HG03558 (cell line): Measurements from ENCODE around the gene HOXD10.

Source experiments
- ATAC-seq: cut with Tn5 transposase; IDR thresholded peaks from one replicate; pipeline ENCODE4 v1.9.1; 2021; ENCODE audit warnings: moderate number of reproducible peaks; ENCODE audit not compliant: unreplicated experiment; ENCODE audit errors: extremely low read depth

Gene HOXD10

DNA sequence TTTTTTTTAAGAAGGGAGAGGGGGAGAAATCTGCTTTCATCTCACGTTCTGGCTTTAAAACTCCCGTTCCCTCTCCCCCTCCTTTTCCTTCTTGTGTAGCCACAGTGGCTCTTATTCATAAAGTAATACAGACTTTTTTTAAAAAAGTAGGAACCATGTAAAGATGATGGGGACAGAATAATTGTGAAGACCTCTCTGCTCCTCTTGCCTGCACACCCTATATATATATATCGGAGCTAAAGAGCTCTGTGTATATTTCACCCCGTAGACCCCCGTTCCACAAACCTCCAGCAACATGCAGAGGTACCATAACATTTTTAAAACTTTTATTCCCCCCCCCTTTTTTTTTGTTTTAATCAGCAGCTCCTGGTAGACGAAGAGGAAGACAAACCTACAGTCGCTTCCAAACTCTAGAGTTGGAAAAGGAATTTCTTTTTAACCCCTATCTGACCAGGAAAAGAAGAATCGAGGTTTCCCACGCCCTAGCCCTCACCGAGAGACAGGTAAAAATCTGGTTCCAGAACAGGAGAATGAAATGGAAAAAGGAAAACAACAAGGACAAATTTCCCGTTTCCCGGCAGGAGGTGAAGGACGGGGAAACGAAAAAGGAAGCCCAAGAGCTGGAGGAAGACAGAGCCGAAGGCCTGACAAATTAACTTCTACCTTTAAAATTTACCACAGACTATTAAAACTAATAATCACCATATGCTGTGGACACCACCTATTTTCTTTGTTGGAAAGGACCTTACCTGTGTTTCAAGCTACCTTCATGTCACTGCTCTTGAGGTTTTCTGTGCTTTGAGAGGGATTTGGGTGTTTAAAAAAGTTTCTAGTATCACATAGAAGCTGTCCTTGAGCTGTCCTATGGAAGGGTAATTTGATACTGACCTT is 14.6 kb downstream of the HOXD10 start:
- ATAC-seq, result no peak

DNA sequence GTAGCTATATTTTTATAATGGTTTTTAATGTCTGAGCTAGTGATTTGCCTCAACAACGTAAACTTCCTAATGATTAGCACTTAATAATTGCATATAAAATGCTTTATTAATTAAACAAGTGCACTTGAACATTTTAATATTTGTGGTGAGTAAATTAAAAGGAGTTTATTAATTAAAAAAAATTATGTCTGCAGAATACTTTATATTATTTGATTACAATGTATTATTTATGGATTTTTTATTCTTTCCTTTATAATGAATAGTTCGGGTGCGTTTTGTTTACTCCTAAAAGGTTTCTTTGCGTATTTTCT is 15.2 kb downstream of the HOXD10 start:
- ATAC-seq, result no peak

DNA sequence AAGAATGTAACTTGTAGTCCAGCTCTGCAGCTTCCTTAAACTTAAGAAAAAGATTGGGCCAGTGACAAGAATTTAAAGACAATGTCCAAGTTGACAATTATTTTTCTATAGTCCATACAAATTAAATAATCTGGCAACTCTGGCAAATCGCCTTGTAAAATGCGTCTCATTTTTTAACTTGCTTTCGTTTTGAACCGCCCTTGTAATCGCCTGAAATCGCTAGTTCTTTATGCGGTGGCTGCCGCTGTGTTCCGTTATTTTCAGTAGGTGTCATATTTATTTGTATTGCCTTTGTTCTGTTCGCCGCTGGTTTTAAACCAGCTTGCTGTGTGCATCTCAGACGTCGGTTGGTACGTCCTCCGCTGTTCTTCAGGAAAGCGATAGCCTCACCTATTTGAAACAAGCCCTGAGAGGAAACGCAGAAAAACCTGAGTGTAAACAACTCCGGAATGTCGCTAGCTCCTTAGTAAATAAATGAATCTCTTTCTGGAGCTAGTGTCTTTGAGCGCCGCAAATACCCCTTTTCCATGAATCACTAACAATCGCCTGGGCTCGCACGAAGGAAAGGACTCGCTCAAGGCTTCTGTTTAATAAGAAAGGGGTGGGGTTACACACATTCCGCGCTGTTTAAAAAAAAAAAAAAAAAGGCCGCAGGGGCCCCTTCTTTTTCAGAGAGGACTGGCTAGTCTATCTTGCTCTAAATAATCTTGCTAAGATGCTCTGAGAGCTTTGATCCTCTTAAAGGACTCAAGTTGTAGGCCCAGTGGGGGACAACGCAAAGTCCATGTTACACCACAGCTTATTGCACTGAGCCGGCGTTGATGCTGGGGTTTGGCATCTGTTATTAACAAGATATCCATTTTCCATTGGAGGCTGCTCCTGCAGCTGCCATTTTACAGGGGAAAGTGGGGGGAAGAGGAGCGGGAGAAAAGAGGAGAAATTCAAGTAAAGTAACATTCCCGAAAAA is 15.9 kb downstream of the HOXD10 start:
- no peak for ATAC-seq

DNA sequence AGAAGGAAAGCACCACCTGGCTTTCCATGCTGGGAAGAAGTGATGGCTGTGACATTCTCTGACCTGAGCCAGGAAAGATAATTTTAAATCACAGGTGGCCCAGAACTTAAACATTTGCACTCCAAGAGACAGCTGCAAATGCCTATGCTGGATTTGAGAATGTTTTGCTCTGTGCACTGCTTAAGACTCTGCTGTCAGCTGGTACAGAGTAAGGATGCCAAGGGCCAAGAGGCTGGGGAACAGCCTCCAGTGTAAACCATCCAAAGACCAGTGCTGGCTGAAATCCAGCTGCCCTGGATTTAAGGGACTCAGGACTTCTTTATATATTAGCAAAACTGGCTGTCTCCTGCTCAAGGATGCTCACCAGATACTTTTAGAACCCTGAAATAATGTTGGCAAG is 16.8 kb downstream of the HOXD10 start:
- ATAC-seq, result no peak

DNA sequence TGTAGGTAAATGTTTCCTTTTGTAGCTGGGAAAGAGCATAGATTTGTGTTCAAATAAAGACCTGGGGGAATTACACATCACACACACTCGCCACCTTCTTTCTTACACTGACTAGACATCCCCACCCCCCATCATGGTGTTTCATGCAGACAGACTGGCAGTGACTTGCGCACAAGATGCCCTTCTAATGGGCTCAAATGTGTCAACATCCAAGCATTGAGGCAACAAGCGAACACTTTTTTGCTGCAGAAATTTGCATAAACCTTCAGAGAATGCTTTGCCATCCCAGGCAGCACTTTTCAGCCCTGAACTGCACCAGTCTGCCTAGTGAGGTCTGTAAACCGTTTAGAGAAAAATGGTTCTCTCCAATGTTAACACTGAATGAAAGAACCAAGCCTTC is 17.5 kb downstream of the HOXD10 start:
- no peak for ATAC-seq

DNA sequence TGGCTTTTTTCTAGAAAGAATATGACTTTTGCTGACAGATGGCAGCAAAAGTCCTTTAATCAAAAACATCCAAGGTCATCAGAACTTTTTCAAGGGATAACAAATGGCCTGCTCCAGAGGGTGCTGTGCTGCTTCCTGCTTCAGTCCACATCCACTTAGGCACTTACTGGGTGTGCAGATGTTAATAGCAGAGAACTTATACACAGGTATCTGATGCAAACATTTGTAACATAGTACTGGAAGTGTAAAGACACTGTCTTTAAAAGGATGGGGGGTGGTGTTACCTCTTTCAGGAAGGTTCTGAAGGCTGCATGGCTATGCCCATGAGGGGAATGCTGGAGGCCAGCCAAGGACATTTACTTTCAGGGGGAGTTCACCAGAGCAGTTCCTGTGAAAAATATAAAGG is 18.5 kb downstream of the HOXD10 start:
- ATAC-seq, result no peak

DNA sequence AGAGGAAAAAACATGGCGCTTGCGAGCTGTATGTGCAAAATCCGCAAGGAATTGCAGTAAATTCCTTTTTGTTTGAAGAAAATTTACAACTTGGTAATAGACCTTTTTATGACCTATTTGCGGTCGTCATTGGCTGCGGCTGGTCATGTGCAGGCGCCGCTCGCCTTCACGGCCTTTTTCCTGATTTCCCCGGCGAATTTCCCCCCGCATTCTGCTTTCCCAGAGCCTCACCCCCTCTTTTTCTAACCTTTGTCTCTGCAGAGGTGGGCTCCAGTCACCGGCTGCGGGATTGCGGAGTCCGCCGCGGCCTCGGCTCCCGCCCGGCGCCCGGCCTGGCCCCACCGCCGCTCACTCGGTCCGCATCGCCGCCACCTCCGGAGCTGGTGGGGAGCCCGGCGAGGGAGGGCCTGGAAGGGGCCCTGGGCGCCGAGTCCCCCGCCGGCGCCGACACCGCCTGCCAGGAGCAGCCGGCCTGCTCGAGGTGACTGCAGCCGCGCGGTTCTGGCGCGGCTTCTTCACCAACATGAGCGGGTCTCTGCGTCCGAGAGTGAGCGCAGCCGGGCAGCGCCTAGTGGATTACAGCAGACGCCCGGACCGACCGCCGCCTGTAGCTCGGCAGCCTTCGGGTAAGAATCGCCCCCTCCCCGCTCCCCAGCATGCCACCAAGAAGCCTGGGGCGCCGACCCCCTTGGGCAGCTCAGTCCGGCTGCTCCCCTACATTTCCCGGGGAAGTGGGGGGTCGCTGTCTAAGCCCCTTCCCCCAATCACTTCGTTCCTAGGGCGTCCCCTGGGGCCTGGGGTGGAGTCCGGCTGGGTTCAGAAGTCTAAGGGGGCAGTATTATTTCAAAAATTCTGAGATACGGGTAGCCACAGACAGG is 20.0 kb downstream of the HOXD10 start:
- ATAC-seq, result no peak

DNA sequence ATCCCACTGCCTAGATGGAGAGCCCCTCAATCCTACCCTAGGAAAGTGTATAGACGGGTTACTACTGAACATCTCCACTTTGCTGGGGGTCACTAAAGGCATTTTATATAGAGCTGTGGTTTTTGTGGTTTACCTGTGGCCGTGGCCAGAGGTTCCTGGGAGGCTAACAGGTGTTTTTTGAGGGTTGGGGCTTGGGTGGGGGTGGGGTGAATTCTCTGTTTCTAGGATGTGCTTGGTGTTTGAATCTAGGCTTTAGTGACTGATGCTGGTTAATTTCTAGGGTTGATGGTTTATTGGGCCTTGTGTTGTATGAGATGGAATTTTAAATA is 20.6 kb downstream of the HOXD10 start:
- no peak for ATAC-seq

DNA sequence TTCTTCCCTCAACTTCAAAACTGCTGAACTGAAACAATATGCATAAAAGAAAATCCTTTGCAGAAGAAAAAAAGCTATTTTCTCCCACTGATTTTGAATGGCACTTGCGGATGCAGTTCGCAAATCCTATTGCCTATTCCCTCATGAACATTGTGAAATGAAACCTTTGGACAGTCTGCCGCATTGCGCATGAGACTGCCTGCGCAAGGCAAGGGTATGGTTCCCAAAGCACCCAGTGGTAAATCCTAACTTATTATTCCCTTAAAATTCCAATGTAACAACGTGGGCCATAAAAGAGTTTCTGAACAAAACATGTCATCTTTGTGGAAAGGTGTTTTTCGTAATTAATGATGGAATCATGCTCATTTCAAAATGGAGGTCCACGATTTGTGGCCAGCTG is 21.3 kb downstream of the HOXD10 start:
- ATAC-seq, result no peak

DNA sequence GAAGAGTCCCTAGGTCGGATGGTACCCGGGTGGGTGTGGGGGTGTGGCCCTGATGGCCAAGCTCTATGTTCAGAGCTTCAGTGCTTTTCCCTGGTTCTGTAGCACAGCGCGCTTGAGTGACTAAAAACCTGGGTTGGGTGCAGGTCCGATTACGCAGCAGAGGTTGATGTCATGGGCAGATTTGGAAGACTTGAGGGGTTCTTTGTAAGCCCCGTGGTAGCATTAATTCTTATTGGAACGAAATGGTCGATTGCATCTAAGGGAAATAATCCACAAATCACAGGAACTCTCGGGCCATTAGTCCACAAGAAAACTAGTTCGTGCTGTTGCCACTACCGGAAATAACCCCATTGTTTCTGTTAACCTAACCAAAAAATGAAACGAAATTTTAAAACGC is 21.9 kb downstream of the HOXD10 start:
- ATAC-seq, result no peak

DNA sequence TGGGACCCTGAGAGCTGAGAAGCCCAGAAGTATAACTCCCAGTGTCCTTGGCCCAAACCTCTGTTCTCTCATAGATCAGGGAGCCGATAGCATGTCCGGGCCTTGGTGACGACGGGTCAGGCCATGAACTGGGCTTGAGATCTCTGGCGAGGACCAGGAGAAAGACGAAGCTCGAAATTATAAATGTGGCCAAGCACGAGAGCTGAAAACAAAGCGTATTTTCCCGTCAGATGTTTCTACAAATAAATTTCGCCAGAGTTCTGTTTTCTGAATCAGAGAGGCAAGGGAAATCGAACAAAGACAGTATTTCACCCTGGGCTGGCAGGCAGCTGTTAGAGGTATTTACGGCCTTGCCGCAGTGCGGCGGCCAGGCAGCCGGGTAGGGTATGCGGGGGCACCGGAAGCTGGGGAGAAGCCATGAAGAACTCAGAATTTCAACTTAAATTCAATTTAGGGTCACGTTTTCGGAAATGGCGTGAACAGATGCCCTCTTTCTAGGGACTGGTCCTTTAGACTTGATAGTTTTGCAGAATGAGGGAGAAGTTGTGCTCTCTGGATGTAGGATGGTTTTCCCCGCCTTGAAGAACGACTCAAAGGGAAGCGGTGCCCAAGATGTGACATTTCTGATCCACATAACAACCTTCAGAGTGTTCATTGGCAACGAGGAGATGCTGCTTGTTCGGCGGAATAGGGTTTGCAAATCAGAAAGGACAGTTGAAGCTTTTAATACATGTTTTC is 22.5 kb downstream of the HOXD10 start:
- no peak for ATAC-seq

DNA sequence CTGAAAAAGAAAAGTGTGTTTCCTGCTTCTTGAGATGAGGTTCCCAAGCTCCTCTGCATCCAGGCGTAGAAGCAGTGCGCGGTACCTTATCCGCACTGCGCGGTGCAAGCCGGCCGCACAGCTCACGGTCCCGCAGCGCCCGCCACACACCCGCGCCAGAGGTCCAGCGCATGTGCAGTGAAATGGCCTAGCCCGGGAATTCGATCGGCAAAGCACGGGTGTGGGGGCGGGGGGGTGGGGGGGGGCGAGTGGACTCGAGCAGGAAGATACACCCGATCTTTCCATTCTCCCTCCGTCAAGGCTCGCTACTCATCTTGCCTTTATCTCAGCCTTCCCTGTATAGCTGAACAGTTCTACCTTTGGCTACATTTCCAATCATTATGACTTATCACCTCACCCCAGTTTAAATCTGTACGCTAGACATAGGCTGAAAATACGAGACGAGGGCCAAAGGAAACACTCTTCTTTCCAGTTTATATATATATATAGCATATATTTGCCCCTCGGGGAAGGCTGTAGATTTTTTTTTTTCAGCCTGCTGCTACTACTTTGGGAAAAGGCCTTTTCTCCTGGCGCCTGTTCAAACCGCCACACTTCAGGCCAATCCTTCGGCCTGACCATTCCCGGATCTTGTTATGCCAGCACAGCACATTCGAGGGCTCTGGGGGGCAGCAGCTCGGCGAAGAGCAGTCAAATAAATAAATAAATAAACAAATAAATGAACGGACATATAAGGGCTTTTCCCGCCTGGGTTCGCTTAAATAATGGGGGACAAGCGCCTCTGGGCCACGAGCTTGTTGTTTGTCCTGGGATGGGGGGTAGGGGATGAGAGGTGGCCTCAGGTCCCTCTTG is 23.3 kb downstream of the HOXD10 start:
- no peak for ATAC-seq

DNA sequence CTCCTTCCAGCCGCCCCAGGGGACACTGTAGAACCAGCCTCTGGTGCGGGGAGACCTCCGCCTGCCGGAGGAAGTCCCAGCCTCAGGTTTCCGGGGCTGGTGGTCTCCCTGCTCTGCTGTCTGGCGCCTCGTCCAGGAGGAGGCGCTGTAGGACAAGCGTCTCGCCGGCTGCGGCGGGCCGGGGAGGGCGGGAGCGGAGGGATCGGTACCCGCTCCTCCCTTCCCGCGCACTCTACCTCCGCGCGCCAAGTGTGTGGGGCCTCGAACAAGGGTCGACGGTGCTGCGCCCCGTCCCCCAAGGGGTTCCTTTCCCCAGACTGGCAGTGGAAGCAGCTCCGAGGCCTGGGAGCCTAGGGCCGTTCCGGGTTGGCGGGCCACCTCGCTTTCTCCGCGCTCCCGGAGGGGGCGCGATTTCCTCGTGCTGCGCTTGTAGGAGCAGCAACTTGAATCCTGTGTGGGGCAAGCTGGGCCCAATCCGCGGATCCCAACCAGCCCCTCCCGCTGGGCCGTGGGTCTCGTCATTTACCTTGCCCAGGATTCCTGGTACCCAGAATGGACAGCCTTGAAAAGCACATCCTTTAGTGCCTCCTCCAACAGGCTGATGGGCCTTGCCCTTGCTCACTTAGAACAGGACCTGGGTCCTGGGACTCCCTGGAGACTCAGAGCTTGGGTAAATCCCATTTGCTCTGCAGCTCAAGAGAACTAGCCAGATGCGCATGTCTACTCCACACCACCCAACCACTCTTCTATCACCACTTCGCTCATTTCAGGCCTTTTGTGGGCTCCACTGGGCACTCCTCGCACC is 24.1 kb downstream of the HOXD10 start:
- ATAC-seq, result peak; percentile 62

DNA sequence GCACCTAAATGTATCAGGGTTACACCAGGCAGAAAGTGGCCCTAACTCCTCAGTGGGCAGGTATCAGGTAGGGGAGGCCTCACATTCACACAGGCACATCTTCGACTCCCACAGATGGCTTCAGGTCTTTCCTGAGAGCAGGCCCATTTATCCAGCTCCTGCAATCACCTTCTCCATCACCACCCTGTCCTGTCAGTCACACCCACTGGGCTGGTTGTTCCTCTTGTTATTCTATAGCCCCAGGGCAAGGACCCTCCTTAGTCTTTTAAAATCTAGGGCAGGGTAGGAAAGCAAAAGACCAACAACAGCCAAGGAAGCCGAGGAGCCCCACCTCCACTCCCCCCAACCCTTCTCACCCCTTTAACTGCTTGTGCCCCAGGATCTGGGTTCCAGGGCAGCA is 25.7 kb downstream of the HOXD10 start:
- ATAC-seq, result no peak

DNA sequence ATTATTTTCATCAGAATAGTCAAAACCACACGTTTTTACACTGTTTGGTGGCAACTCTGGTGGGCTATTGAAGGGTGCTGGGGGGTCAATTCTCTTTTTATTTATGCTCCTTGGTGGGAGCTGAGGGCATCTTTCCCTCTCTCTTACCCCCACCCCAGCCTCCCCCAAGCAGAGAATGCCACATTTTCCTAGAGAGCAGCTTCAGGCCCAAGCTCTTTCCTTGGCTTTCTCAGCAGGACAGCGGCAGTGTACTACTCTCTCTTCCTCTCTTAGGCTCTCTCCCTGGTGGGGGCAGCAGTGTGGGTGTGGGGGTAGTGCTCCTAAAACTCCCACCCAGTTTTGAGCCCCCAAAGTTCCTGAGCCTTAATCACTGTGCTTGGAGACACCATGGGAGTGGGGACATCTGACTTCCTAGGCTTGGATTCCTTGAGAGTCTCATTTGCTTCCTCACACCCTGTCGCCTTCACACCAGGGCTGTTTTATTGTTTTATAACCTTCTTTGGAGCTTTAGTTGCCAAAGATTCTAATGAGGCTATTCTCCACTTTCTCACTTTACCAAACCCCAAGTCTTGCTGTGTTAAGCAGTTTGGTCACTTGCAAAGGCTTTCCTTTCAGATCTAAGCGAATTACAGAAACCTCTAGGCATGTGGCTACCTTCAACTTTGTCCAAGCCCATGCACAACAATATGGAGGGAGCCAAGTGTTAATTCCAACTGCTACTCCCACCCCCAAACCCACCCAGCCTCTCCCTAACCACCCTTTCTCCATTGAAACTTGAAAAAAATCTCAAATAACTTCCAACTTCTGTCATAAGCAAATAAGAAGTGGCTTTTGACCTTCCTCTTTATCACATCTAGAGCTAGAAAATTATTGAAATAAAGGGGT is 28.7 kb downstream of the HOXD10 start:
- no peak for ATAC-seq

DNA sequence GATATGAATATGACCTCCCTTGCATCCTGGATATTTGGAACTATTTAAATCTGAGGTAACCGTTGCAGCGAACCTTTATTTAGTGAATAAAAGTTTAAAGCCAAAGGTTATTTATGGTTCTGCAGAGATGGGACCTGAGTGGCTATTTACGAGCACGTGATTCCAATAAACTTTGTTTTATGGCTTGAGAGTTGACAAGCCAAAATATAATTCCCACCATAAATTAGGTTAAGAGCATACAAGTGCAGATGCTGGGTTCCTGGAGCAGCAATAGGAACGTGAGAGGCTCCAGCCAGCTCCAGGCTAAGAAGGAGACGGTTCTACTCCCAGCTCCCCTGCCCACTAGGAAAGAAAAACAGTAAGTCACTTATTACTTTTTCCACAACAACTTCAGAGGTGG is 29.5 kb downstream of the HOXD10 start:
- ATAC-seq, result no peak

DNA sequence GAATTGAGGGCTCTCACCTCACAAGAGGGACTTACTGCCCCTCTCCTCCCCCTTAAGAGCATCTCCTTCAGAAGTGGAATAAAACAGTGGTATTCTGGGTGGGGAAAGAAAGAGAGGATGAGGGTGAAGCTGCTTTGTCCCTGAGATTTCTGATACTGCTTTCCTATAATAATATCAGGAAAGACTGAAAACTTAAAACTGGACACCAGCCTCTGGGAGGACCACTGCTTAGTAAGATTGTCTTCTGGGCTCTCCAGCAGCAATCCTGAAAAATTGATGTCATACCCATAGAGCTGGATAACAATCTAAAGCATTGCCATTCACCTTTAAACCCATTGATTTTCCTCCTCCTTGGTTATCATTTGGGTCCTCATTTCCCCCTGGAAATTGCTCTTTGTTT is 30.1 kb downstream of the HOXD10 start:
- no peak for ATAC-seq
